Activated naive CD4-positive, alpha-beta T cell treated with anti-CD3 and anti-CD28 coated beads, Interleukin-2, amount 50 U/mL, for 72 hours (primary cell): ENCODE measurements around the gene DXO. TPM values are rescaled to one million over a fixed set of nuclear protein-coding genes. Genes with fewer than 3 reads are reported as not detected.
"Not testable (repeated sequence)": the region's sequence is repeated elsewhere in the genome, so short reads cannot be mapped to it uniquely, and the experiment has no call there.

Experiments
- ATAC-seq, 2 donors: fragments of 150-1000 bp; cut with Tn5 transposase; 2 replicates each; pipeline ENCODE4 v1.10.0; 2021; ENCODE audit warnings: mild to moderate bottlenecking in 2 of 2, moderate library complexity in 2 of 2
- DNase-seq, 2 donors: peaks; one replicate each; pipeline ENCODE4 v3.0.0; 2021 to 2022; ENCODE audit warnings: low spot score in 2 of 2
- H3K27ac Mint-ChIP-seq, 2 donors: one replicate each; pipeline ENCODE4 v1.8.0; 2022; ENCODE audit warnings: mild to moderate bottlenecking in 2 of 2, mixed read lengths in 2 of 2
- H3K36me3 Mint-ChIP-seq, 2 donors: one replicate each; pipeline ENCODE4 v1.8.0; 2022; ENCODE audit warnings: mixed read lengths in 2 of 2
- H3K9me3 Mint-ChIP-seq, 2 donors: one replicate each; pipeline ENCODE4 v1.8.0; 2022; ENCODE audit warnings: mixed read lengths in 2 of 2
- total RNA-seq, 2 donors: library from RNA; stranded (reverse); gene quantifications; one replicate each; pipeline ENCODE4 v1.2.3, GENCODE V29; 2022

DXO gene
- total RNA-seq, 2 donors from 2014 or later = 16.2 to 18.5 TPM

DNA sequence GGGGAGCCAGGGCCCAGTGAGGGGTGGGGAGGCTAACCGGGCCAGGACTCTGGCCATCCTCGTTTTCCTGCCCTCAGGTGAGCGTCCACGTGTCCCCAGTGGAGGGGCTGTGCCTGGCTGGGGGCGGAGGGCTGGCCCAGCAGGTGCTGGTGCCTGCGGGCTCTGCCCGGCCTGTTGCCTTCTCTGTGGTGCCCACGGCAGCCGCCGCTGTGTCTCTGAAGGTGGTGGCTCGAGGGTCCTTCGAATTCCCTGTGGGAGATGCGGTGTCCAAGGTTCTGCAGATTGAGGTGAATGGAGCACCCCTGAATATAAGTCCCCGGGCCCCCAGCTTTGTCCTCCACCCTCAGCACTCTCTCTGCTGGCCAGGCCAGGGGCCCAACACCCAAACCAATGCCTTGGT, 22.5 kb upstream of the DXO start:
- ATAC-seq, H3K27ac Mint-ChIP-seq, DNase-seq, H3K9me3 Mint-ChIP-seq, H3K36me3 Mint-ChIP-seq: not testable (repeated sequence)

- not testable (repeated sequence) for ATAC-seq, H3K36me3 Mint-ChIP-seq, H3K9me3 Mint-ChIP-seq, H3K27ac Mint-ChIP-seq, DNase-seq
Observed at GRCh38 chr6:31989363-31989762, 17.4 kb upstream of the DXO start.

GRCh38 chr6:31981744-31982143, 9.8 kb upstream of the DXO start, which contains the start of gene C4A:
TSS of gene C4A (plus strand) at chr6:31982057. CDS start at chr6:31982108, 51 bp downstream.
- H3K9me3 Mint-ChIP-seq, H3K27ac Mint-ChIP-seq, H3K36me3 Mint-ChIP-seq, ATAC-seq, DNase-seq: not testable (repeated sequence)

DNA sequence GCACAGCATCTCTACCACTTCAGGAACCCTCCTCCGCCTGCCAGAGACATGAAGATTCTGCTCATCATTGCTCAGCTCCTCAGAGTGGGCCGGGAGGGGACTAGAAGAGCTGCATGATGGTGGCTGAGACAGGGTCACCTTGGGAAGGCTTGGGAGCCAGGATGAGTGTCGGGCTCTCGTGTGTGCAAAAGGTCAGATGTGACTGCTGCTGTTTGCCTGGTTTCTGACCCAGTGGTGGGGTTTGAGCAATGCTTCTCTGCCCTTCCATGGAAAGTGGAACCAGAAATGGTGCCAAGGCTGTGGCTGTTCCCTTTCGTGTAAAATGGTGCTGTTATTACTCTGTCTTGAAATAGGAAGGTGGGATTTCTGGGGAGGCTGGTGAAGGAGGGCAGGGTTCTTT, 9.1 kb upstream of the DXO start:
- not testable (repeated sequence) for DNase-seq, H3K27ac Mint-ChIP-seq, ATAC-seq, H3K36me3 Mint-ChIP-seq, H3K9me3 Mint-ChIP-seq

- H3K9me3 Mint-ChIP-seq, ATAC-seq, H3K36me3 Mint-ChIP-seq: not testable (repeated sequence)
- H3K27ac Mint-ChIP-seq = peak overlapping the region in 1 of 2 donors; percentile 84
- peak in 1 of 2 donors; percentile 30 for DNase-seq
Observed at GRCh38 chr6:31980195-31980876, 8.4 kb upstream of the DXO start.

DNA sequence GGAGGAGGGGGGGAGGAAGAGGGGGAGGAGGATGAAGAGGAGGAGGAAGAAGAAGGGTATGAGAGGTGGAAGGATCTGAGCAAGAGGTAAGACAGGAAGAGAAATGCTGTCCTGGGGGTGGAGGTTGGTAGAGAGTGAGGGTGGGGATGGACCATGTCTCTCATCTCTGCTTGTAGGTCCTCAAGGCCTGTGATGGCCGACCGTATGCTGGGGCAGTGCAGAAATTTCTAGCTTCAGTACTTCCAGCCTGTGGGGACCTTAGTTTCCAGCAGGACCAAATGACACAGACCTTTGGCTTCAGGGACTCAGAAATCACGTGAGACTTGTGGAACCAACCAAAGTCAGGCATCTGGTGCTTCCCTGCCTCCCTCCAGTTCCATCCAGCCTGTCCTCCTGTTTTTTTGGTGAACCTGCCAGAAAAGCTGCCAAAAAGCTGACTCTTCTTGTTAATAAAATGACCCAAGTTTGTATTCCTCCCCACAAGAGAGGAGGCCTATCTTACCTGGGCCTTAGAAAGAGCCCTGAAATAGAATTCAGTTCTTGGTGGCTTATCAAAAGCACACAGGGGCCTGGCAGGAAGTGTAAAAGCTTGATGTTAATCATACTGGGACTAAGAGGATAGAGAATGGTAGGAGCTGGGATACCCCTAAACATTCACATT, 7.4 kb upstream of the DXO start:
- Mint-ChIP-seq H3K27ac (peak overlapping the region; percentile 73 to 84), H3K36me3 (no peaks in the 10 kb centered on the region), H3K9me3 (no peaks in the 10 kb centered on the region)
- DNase-seq (peak in 1 of 2 donors; percentile 14), ATAC-seq (no peak)

DNA sequence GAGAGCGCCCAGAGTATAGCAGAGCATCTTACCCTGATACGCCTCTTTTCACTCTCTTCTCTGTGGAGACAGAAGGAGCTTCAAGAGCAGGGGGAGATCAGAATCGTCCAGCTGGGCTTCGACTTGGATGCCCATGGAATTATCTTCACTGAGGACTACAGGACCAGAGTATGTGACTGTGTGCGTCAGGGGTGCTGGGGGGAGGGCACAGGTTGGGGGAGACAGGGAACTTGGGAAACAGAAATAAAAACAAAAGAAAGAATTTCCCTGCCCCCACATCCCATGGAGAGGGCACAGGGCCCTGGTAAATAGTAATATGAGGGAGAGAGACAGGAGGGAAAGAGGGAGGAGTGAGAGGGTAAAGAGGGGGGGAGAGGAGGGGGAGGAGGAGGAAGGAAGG, 6.9 kb upstream of the DXO start:
- Mint-ChIP-seq H3K36me3 (no peaks in the 10 kb centered on the region), H3K27ac (peak overlapping the region; percentile 60 to 84), H3K9me3 (no peaks in the 10 kb centered on the region)
- DNase-seq = no peak
- no peak for ATAC-seq

DNA sequence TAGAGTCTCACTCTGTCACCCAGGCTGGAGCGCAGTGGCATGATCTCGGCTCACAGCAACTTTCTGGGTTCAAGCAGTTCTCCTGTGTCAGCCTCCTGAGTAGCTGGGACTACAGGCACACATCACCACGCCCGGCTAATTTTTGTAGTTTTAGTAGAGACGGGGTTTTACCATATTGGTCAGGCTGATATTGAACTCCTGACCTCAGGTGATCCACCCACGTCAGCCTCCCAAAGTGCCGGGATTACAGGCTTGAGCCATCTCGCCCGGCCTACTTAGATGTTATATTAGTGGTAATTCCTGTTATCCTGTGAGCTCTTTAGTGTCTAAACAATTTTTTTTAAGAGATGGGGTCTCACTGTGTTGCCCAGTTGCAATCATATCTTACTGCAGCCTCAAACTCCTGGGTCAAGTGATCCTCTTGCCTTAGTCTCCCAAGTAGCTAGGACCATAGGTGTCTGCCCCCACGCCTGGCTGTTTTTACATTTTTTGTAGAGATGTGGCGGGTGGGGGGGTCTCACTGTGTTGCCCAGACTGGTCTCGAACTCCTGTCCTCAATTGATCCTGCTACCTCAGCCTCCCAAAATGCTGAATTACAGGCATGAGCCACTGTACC, 6.0 kb upstream of the DXO start:
- ATAC-seq (no peak), DNase-seq (no peak)
- H3K27ac Mint-ChIP-seq = no peak overlapping the region
- H3K9me3 Mint-ChIP-seq = no peaks in the 10 kb centered on the region
- peaks cover 0 to 1% of the 10 kb centered on the region in 2 donors for H3K36me3 Mint-ChIP-seq

GRCh38 chr6:31976065-31976464, 4.1 kb upstream of the DXO start:
- not testable (repeated sequence) for H3K36me3 Mint-ChIP-seq, H3K27ac Mint-ChIP-seq

GRCh38 chr6:31972709-31973350, 892 bp upstream of the DXO start:
- DNase-seq (no peak), ATAC-seq (peak in 1 of 2 donors; percentile 11)
- H3K36me3 Mint-ChIP-seq = peaks cover 5 to 7% of the 10 kb centered on the region in 2 donors
- peak overlapping the region; percentile 100 for H3K27ac Mint-ChIP-seq
- no peaks in the 10 kb centered on the region for H3K9me3 Mint-ChIP-seq

More at GRCh38 chr6:31976065-31976464, 4.1 kb upstream of the DXO start:
- DNase-seq = peak in 1 of 2 donors; percentile 54
- H3K9me3 Mint-ChIP-seq, ATAC-seq: not testable (repeated sequence)

DNA sequence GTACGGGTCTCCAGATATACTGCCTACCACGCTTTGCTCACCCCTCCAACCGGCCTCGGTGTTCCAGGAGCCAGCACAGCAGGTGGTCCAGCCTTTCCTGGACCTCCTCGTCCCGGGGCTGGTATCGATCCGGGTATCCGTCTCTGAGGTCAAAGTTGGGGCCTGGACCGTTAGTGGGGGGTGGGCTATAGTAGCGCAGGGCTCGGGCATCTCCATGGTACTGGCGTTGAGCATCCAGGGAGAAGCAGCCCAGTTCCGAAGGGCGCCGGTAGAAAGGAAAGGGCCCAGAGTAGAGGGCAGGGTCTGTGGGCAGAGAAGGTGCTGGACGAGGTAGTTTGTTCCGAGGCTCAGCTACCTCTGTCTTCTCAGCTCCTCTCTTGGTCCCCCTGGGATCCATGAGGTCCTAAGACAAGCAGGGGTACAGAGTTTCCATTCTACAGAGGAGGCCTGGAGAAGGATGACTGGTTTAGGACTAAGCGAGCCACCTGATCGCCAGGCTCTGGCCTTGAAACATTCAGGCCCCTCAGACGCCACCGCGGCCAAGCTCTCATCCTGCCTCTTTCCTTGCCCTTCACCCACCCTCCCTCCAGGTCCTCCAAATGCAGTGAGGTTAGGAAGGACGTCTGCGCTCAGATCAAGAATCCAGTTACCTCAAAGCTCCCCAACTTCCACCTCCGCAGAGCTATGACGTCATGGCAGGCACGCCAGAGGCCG, 502 bp downstream of the DXO start:
- DNase-seq = no peak
- H3K27ac Mint-ChIP-seq = peak overlapping the region; percentile 100

GRCh38 chr6:31970604-31971271, 1.2 kb downstream of the DXO start:
- H3K27ac Mint-ChIP-seq = peak overlapping the region; percentile 100
- DNase-seq (no peak), ATAC-seq (no peak)
- peaks cover 5 to 7% of the 10 kb centered on the region in 2 donors for H3K36me3 Mint-ChIP-seq
- H3K9me3 Mint-ChIP-seq = no peaks in the 10 kb centered on the region

More for the DNA sequence above, 502 bp downstream of the DXO start:
- Mint-ChIP-seq H3K36me3 (peaks cover 5 to 7% of the 10 kb centered on the region in 2 donors), H3K9me3 (no peaks in the 10 kb centered on the region)
- ATAC-seq = no peak

DNA sequence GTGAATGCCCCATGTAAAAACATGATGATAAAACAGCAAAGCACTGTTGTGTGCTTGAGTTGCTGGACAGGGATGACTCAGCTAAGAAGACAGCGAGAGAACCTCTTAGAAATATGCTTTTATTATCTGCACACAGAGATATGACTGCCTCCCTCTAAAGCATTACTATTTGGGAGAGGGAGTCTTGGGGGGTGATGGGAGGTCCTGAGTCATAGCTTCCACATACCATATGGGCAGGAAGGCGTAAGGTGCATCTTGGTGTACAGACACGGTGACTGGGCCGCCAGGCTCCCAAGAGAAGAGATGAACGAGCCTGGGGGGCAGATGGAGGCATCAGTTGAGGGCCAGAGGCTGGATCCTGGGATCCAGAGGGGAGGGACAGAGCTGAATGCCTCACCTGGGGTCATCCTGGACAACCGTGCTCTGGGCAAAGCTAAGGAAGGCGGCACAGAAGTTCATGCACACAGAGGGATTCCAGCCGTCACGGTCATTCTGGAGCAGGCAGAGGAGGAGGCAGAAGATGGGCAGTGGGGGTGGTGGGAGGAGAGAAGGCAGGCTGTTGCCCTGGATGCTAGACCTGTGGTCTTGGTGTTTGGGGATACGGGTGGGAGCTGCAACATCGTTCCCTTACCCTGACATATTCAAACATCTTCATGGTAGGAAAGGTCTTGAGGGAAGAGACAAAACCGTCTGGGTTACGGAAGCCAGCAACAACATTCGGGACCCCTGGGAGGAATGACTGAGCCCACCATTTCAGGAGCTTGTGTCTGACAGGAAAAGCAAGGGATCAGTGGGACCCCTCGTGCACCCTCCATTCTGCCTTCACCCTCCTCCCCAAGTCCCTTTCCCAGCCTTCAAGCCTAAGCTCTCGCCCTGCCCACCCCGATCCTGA, 2.0 kb downstream of the DXO start:
- no peaks in the 10 kb centered on the region for H3K9me3 Mint-ChIP-seq
- no peak for DNase-seq
- no peak for ATAC-seq
- peaks cover 5 to 7% of the 10 kb centered on the region in 2 donors for H3K36me3 Mint-ChIP-seq
- peak overlapping the region; percentile 84 to 100 for H3K27ac Mint-ChIP-seq

- ATAC-seq = no peak
- H3K36me3 Mint-ChIP-seq = peaks cover 7% of the 10 kb centered on the region in 2 donors
- no peak for DNase-seq
- no peaks in the 10 kb centered on the region for H3K9me3 Mint-ChIP-seq
- peak overlapping the region in 1 of 2 donors; percentile 100 for H3K27ac Mint-ChIP-seq
Observed at GRCh38 chr6:31968791-31969711, 2.9 kb downstream of the DXO start.
